ENCODE measurements around the gene GAREM1. TPM values are rescaled to one million over a fixed set of nuclear protein-coding genes. Genes with fewer than 3 reads are reported as not detected.

GAREM1 gene
- total RNA-seq, 1 experiment from 2014 or later = 11.1 TPM

- no peak overlapping the region for H2AFZ ChIP-seq (ENCODE audit: low read depth, low read length, poor library complexity, severe bottlenecking)
- H3K27ac ChIP-seq (ENCODE audit: low read depth, low read length) = no peak overlapping the region
- no peak overlapping the region for H3K4me2 ChIP-seq (ENCODE audit: low read length)
- no peaks in the 10 kb centered on the region for H3K9me3 ChIP-seq (ENCODE audit: control insufficient read depth in 1 of 2, insufficient read depth in 1 of 2, low read depth in 1 of 2, low read length in 2 of 2)
- H3K4me3 ChIP-seq (replicated peaks in 1 of 2; ENCODE audit: low read depth in 1 of 2, low read length in 2 of 2) = no peak overlapping the region
- RAD21 ChIA-PET (ENCODE audit: low non-redundant PET in 1 of 2, low total read pairs in 2 of 2, uncharacterized antibody in 2 of 2, unreplicated experiment in 2 of 2) = no interaction called here
- no TSS peak for BruUV-seq (replicated peaks)
- TF ChIP-seq TCF7L2 (IDR thresholded peaks at IDR 0.05; ENCODE audit: borderline replicate concordance, extremely low read depth, insufficient read depth, insufficient read length) (no peak), MAX (IDR thresholded peaks at IDR 0.05) (no peak), EGR1 (IDR thresholded peaks at IDR 0.05; ENCODE audit: low read depth) (no peak), ATF3 (IDR thresholded peaks at IDR 0.05) (no peak), ELF1 (IDR thresholded peaks at IDR 0.05; ENCODE audit: borderline replicate concordance, low read depth) (no peak), JUND (IDR thresholded peaks at IDR 0.05) (no peak), ZFX (IDR thresholded peaks at IDR 0.05) (no peak), ZBTB33 (IDR thresholded peaks at IDR 0.05; ENCODE audit: extremely low read depth, insufficient replicate concordance, low read length) (no peak), CTCF (IDR thresholded peaks at IDR 0.05 in 2 of 3, conservative IDR thresholded peaks at IDR 0.05 in 1 of 3; ENCODE audit: borderline replicate concordance in 1 of 3, insufficient read depth in 1 of 3, low read depth in 2 of 3, low read length in 2 of 3) (no peak), REST (IDR thresholded peaks at IDR 0.05; ENCODE audit: low read depth) (no peak), SP1 (IDR thresholded peaks at IDR 0.05; ENCODE audit: low read depth) (no peak), RAD21 (IDR thresholded peaks at IDR 0.05; ENCODE audit: low read depth) (no peak), CEBPB (IDR thresholded peaks at IDR 0.05; ENCODE audit: low read depth) (no peak), POLR2A (IDR thresholded peaks at IDR 0.05; ENCODE audit: borderline replicate concordance, extremely low read depth, insufficient read depth, insufficient read length) (no peak), POLR2AphosphoS5 (IDR thresholded peaks at IDR 0.05; ENCODE audit: low read depth, low read length) (no peak), FOSL1 (IDR thresholded peaks at IDR 0.05; ENCODE audit: low read depth) (no peak)
- no peak for ATAC-seq
- no peaks in the 10 kb centered on the region for H3K79me2 ChIP-seq (ENCODE audit: insufficient read depth, low read length)
- H3K9ac ChIP-seq (ENCODE audit: low read length) = no peak overlapping the region
- DNase-seq (ENCODE audit: low read depth, low spot score) = no peak
- no peaks in the 10 kb centered on the region for H4K20me1 ChIP-seq (ENCODE audit: insufficient read depth)
- CTCF ChIA-PET = interaction anchor here (1.3 kb wide), 1 partner anchor 10 kb away, joined by 5 read pairs; no protein-coding TSS in a partner anchor
- H3K9me2 ChIP-seq (ENCODE audit: insufficient read depth) = no peaks in the 10 kb centered on the region
- H3K4me1 ChIP-seq (ENCODE audit: control insufficient read depth in 1 of 2, insufficient read depth in 2 of 2, low read length in 2 of 2) = peaks cover 0 to 5% of the 10 kb centered on the region in 2 experiments; a peak in 1 of 4 replicates
- no peaks in the 10 kb centered on the region for H3K27me3 ChIP-seq (ENCODE audit: insufficient read depth, low read length)
- POLR2A ChIA-PET = no interaction called here
- intact Hi-C loops (cut with micrococcal nuclease) = no loop called here
- H3K36me3 ChIP-seq (ENCODE audit: control insufficient read depth in 1 of 2, insufficient read depth in 2 of 2, low read length in 2 of 2) = no peaks in the 10 kb centered on the region
Measured at GRCh38 chr18:32299484-32299883, 171.2 kb downstream of the GAREM1 start.

Data from HCT116 (cell line).